T-helper 1 cell treated with Interleukin-12 subunit alpha and Interleukin-12 subunit beta and Interleukin-4 antibody, amounts not matched to agents 30 μg/mL and 1 μg/mL, for 36 hours (primary cell): ENCODE data around the gene TNFAIP8.

Experiments
- H3K27ac Mint-ChIP-seq: one replicate; pipeline ENCODE4 v1.8.0; 2021; ENCODE audit warnings: mild to moderate bottlenecking, mixed read lengths
- H3K27me3 Mint-ChIP-seq: one replicate; pipeline ENCODE4 v1.8.0; 2021; ENCODE audit warnings: low read depth, mixed read lengths
- H3K36me3 Mint-ChIP-seq: one replicate; pipeline ENCODE4 v1.8.0; 2021; ENCODE audit warnings: low read depth, mixed read lengths
- H3K4me1 Mint-ChIP-seq: one replicate; pipeline ENCODE4 v1.8.0; 2021; ENCODE audit warnings: low read depth, mixed read lengths
- H3K4me3 Mint-ChIP-seq: one replicate; pipeline ENCODE4 v1.8.0; 2021; ENCODE audit warnings: mild to moderate bottlenecking, moderate library complexity, mixed read lengths
- H3K9me3 Mint-ChIP-seq: one replicate; pipeline ENCODE4 v1.8.0; 2021; ENCODE audit warnings: mixed read lengths

Gene TNFAIP8

DNA sequence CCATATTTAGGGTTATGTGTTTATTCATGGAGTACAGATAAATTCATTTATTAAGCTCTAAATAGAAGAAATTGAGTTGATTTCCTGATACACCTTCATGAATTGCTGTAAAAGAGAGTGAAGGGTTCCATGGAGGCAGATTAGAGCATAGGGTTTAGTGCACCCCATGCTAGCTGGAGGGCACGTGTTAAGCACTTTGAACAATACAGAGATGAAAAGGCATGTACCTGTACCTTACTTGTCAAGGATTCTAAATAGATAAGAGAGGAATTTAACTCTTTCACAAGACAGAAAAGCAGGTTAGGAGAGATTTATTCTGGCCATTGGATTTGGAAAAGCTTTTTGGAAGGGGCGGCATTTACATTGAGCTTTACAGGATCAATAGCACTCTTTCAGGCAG, 23.3 kb downstream of the TNFAIP8 start:
- peaks cover 47% of the 10 kb centered on the region for H3K4me1 Mint-ChIP-seq
- peak overlapping the region; percentile 75 for H3K27ac Mint-ChIP-seq
- peaks cover 32% of the 10 kb centered on the region for H3K36me3 Mint-ChIP-seq
- H3K27me3 Mint-ChIP-seq: no peaks in the 10 kb centered on the region
- no peaks in the 10 kb centered on the region for H3K9me3 Mint-ChIP-seq
- no peak overlapping the region for H3K4me3 Mint-ChIP-seq

DNA sequence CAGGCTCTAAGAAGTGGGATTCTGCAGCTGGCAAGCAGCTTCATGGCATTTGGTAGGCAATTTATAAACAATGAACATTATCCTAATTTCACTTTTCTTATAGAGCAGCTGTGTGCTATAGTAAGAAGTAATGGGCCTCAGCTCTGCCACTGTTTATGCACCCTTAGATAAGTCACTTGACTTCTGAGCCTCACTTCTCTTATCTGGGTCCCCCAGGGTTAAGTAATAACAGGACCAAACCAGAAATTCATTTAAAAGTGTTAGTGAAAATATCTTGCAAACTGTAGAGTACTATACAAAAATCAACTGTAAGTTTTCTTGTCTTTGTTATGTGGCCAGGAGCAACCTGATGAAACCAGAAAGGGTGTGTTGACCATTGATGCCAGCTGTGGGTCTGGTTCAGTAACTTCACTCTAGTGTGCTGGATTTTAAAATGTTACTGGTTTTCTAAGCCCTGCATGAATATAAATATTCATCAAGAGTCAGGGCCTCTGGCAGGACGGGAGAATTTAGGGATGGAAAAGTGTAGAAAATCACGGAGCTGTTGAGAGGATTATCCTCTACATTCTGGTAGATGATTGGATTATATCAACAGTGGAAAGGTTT, 24.2 kb downstream of the TNFAIP8 start:
- Mint-ChIP-seq H3K4me1 (peaks cover 52% of the 10 kb centered on the region), H3K4me3 (no peak overlapping the region), H3K36me3 (peaks cover 33% of the 10 kb centered on the region), H3K27ac (peak overlapping the region; percentile 53), H3K27me3 (no peaks in the 10 kb centered on the region), H3K9me3 (no peaks in the 10 kb centered on the region)

DNA sequence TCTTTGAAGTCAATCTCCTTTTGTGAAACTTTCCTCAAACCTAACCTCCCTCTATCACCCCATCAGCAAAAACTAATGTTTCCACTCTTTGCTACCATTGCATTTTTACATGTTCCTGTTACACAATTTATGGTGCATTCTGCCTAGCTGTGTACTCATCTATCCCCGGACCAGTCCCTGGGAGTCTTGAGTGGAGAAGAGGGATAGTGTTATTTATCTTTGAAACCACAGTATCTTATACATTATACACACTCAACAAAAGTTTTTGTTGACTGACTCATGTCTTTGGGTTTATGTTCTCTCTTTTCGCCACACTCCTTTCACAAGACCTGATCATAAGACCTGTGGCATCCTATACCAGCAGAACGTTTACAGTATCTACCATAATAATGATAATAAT, 26.4 kb downstream of the TNFAIP8 start:
- peak overlapping the region; percentile 42 for H3K27ac Mint-ChIP-seq
- peaks cover 28% of the 10 kb centered on the region for H3K36me3 Mint-ChIP-seq
- peaks cover 63% of the 10 kb centered on the region for H3K4me1 Mint-ChIP-seq
- H3K27me3 Mint-ChIP-seq: no peaks in the 10 kb centered on the region
- H3K9me3 Mint-ChIP-seq: no peaks in the 10 kb centered on the region
- H3K4me3 Mint-ChIP-seq: no peak overlapping the region

DNA sequence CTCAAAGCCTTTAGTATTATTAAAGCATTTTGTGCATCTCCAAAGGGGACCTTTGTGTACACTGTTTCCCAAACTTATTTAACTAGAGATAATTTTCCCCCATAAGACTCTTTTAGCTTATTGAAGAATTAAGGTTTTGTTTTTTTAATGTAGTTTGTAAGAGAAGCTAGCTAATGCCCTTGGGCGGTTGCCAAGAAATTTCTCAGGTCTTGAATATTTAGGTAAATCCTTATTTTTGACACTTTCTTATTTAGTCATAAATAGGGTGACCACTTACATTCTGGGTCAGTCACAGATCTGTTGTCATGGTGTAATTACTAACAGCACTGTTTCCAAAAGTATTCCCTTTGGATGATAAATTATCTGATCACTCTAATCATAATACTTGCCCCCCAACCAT, 27.2 kb downstream of the TNFAIP8 start:
- H3K4me1 Mint-ChIP-seq: peaks cover 62% of the 10 kb centered on the region
- no peak overlapping the region for H3K4me3 Mint-ChIP-seq
- H3K9me3 Mint-ChIP-seq: no peaks in the 10 kb centered on the region
- H3K27ac Mint-ChIP-seq: no peak overlapping the region
- peaks cover 28% of the 10 kb centered on the region for H3K36me3 Mint-ChIP-seq
- no peaks in the 10 kb centered on the region for H3K27me3 Mint-ChIP-seq

DNA sequence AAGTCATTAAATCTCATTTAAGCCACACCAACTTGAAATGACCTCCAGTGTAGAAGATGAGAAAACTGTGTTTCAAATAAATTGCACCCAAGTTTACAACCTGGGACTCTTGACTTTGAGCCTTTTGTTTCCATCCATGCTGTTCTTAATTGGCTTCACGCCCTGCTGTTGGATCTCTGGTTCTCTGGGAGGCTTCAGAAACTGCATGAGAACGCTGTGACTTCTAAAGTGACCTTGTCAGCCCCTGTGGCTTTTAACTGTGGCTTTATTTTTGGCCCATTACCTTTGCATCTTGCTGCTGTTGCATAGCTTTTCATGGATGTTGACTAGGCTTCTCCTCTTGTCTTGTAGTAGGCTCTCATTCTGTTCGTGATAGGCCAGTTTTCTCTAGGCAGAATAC, 29.3 kb downstream of the TNFAIP8 start:
- Mint-ChIP-seq H3K4me1 (peaks cover 65% of the 10 kb centered on the region), H3K27ac (peak overlapping the region; percentile 67), H3K36me3 (peaks cover 39% of the 10 kb centered on the region), H3K9me3 (no peaks in the 10 kb centered on the region), H3K4me3 (no peak overlapping the region), H3K27me3 (no peaks in the 10 kb centered on the region)

DNA sequence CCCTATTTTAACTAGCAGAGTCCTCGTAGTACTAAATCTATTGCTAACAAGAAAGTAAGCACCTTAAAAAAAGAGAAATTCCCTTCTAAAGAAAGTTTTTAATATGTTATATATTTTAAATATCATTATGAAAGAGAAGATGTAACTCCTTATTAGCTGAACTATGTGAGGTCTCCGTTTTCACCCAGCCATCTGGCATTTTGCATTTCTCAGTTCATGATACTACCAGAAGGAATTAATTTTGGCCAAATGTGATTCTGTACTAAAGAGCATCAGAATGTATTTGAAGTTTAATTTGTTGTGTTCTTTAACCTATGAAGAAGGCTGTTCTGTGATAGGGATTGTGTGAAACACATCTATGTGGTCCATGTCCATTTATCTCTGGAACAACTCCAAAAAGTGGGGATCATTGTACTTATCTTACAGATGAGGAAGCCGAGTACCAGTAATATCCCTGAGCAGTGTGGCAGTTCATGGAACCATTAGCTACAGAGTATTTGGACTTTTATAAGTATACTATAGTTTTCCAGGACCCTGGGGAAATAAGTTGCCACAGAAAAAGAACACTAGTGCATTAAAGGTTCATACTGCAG, 29.8 kb downstream of the TNFAIP8 start:
- Mint-ChIP-seq H3K4me3 (no peak overlapping the region), H3K9me3 (no peaks in the 10 kb centered on the region), H3K4me1 (peaks cover 63% of the 10 kb centered on the region), H3K27me3 (no peaks in the 10 kb centered on the region), H3K36me3 (peaks cover 37% of the 10 kb centered on the region), H3K27ac (peak overlapping the region; percentile 67)

DNA sequence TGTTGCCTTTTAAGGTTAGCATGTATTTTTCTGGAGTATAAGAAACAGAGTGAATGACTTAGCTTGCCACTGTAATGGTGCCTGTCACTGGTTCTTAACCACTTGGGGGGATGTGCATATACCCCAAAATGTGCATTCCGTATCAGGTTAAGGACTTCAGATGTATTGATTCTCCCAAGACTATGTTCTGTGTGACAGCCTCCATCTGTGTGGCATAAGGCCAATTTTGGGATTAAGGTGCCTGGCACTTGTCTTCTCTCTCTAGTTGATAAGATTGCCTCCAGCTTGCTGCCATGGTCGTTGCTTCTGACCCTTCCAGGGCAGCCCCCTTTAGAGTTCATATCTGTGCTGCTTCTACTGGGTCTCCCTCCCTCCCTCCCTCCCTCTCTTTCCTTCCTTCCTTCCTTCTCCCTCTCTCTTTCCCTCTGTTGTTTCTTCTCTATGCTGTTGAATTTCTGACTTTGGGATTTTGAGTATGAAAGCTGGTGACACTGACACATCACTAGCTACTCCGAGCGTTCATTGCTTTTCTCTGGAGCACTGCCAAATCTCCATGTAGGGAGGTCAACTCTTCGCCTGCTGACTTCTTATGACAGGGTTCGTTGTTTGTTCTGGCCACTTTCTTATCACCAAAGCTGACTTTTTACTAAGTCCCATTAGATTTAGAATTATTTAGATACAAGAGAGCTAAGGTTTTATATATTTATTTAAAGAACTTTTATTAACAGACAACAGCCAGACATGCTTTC, 31.0 kb downstream of the TNFAIP8 start:
- Mint-ChIP-seq H3K4me1 (peaks cover 71% of the 10 kb centered on the region), H3K27ac (peak overlapping the region; percentile 2), H3K4me3 (no peak overlapping the region), H3K9me3 (no peaks in the 10 kb centered on the region), H3K36me3 (peaks cover 35% of the 10 kb centered on the region), H3K27me3 (no peaks in the 10 kb centered on the region)

DNA sequence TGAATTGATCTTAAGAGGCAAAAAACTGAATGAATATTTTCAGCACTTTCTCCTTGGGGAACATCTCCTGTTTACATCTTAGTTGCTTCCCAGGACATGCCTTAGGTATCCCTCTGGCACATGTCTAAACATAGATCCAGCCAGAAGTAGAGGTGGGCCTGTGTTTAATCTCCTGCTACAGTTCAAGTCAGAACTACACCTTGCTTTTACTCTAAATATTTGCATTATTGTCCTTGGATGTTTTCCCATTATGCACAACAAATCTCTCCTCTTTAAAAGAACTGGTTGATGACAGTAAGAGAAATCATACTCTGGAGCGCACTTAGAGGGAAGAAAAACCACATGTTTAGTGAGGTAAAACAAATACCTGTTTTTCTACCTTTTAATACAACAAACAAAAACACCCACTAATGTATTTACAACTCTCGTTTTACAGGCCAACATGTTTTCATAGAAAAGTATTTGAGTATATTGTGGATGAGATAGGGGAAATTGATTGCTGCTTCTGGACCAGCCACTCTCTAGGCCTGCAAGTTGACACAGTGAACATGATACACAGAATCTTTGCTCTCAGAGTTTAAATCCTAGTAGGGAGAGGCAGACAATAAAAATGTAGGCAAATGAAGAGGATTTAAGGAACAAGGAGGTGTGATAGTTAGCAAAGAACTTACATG, 32.3 kb downstream of the TNFAIP8 start:
- Mint-ChIP-seq H3K9me3 (no peaks in the 10 kb centered on the region), H3K27ac (peak overlapping the region; percentile 32), H3K36me3 (peaks cover 41% of the 10 kb centered on the region), H3K4me1 (peaks cover 68% of the 10 kb centered on the region), H3K27me3 (no peaks in the 10 kb centered on the region), H3K4me3 (no peak overlapping the region)

DNA sequence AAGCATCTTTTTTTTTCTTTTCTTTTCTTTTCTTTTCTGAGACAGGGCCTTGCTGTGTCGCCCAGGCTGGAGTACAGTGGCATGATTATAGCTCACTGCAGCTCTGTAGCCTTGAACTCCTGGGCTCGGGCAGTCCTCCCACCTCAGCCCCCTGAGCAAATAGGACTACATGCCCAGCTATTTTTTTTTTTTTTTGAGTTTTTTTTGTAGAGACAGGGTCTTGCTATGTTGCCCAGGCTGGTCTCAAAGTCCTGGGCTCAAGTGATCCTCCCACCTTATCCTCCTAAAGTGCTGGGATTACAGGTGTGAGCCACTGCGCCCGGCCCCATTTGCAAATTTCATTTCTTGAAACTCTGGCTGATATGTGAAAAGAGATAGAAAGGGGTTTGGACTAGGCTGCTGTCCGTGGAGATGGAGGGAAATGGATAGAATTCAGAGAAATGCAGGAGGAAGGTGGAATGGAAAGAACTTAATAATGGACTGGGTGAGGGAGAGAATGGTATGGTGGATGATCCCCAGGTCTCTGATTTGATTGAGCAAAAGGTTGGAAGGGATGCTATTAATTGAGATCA, 32.9 kb downstream of the TNFAIP8 start:
- Mint-ChIP-seq H3K9me3 (no peaks in the 10 kb centered on the region), H3K36me3 (peaks cover 44% of the 10 kb centered on the region), H3K4me1 (peaks cover 69% of the 10 kb centered on the region), H3K27ac (peak overlapping the region; percentile 67), H3K27me3 (no peaks in the 10 kb centered on the region), H3K4me3 (no peak overlapping the region)

DNA sequence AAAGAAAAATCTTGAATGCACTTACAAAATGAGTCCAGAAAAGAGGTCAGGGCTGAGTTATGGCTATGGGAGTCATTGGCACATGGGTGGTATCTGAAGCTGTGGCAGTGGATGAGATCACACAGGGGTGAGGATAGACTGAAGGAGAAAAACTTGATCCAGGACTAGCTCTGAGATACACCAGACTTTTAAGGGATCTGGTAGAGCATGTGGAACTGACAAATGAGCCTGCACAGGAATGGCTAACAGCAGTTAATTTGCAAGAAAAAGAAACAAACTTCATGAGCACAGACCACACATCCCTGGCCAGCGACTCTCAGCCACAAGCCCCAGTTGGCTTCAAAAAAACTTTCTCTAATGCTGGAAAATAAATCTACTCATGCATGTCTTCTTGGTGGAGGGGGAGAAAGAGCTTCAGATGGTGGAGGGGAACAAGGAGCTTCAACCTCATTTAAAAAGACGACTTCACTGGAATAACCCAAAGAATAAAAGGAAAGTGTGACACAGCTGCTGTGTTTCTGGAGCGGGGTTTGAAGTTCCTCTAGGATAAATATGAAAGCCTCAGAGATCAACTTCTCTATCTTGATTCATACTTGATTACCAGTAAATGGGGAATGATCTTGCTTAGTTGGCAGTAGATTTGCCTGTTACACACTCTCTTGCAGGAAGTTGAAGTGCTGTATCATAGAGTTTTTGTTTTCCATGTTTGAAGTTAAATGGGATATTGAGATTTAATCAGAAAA, 33.6 kb downstream of the TNFAIP8 start:
- H3K4me1 Mint-ChIP-seq: peaks cover 68% of the 10 kb centered on the region
- peaks cover 45% of the 10 kb centered on the region for H3K36me3 Mint-ChIP-seq
- peak overlapping the region; percentile 67 for H3K27ac Mint-ChIP-seq
- no peaks in the 10 kb centered on the region for H3K9me3 Mint-ChIP-seq
- no peak overlapping the region for H3K4me3 Mint-ChIP-seq
- H3K27me3 Mint-ChIP-seq: no peaks in the 10 kb centered on the region

DNA sequence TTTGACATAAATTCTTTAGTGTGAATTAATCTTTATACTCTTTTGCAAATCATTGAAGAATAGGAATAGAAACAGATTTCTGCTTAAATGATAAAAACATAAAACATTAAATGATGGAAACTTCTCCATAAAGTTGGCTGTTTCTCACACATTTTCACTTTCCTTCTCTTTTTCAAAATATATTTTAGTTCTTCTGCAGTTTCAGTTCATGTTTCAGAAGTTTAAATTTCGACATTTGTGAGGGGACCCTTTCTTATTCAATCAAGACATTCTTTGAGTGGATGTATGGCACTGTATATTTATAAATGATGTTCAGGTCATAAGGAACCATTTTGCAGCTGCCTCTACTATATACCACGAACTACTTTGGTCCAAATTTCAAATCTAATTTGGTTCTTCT, 34.6 kb downstream of the TNFAIP8 start:
- peaks cover 67% of the 10 kb centered on the region for H3K4me1 Mint-ChIP-seq
- no peak overlapping the region for H3K4me3 Mint-ChIP-seq
- H3K27me3 Mint-ChIP-seq: no peaks in the 10 kb centered on the region
- no peak overlapping the region for H3K27ac Mint-ChIP-seq
- no peaks in the 10 kb centered on the region for H3K9me3 Mint-ChIP-seq
- H3K36me3 Mint-ChIP-seq: peaks cover 49% of the 10 kb centered on the region

DNA sequence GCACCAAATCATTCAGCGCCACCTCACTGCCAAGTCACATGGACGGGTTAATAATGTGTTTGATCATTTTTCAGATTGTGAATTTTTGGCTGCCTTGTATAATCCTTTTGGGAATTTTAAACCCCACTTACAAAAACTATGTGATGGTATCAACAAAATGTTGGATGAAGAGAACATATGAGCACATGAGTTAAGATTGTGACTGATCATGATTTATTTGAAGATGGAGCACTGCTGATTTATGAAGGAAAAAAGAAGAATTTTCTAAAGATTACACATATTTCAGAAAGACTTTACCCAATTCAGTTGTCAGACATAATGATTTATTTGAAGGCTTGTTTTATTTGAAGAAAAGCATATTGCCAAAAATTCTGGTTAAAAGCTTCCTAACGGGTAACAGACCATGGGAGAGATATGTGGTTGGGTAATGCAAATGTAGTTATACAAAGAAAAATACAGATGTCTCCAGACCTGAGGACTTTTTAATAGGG, 37.4 kb downstream of the TNFAIP8 start:
- H3K4me3 Mint-ChIP-seq: no peak overlapping the region
- peak overlapping the region; percentile 45 for H3K27ac Mint-ChIP-seq
- H3K4me1 Mint-ChIP-seq: peaks cover 70% of the 10 kb centered on the region
- H3K27me3 Mint-ChIP-seq: no peaks in the 10 kb centered on the region
- H3K36me3 Mint-ChIP-seq: peaks cover 60% of the 10 kb centered on the region
- no peaks in the 10 kb centered on the region for H3K9me3 Mint-ChIP-seq

DNA sequence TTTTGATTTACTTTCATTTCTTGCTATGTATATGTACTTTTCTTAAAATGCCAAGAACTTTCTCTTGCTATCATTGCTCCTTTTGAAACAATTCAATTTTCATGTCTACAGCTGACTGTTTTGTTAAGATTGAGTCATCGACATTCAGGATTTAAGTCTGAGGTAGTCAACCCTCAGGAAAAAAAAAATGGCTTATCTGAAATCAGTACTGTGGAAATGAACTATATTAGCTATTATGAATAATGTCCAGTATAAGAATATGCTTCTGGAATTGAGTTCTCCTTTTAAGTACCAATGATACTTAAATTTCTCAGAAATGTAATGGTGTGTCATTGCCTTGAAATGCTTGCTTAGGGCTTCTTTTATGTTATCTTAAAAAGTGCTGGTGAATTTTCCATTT, 37.9 kb downstream of the TNFAIP8 start:
- peak overlapping the region; percentile 45 for H3K27ac Mint-ChIP-seq
- H3K4me1 Mint-ChIP-seq: peaks cover 68% of the 10 kb centered on the region
- no peaks in the 10 kb centered on the region for H3K9me3 Mint-ChIP-seq
- no peaks in the 10 kb centered on the region for H3K27me3 Mint-ChIP-seq
- no peak overlapping the region for H3K4me3 Mint-ChIP-seq
- peaks cover 59% of the 10 kb centered on the region for H3K36me3 Mint-ChIP-seq
